PFSK-1 (cell line): ENCODE data around the gene LANCL2.

Experiments used
- FOXP2 ChIP-seq: optimal IDR thresholded peaks from 2 replicates; pipeline ENCODE3; 2011; ENCODE audit warnings: borderline replicate concordance, control low read depth, inconsistent platforms; ENCODE audit not compliant: insufficient read depth; ENCODE audit errors: extremely low read length, extremely low read depth
- POLR2AphosphoS5 ChIP-seq: IDR thresholded peaks from 2 replicates; pipeline ENCODE4 v1.6.1; 2012; ENCODE audit warnings: low read depth, mild to moderate bottlenecking, control low read depth, low read length, moderate library complexity
- SIN3A ChIP-seq: IDR thresholded peaks from 2 replicates; pipeline ENCODE4 v1.6.1; 2012; ENCODE audit warnings: mild to moderate bottlenecking, low read length, moderate library complexity, borderline replicate concordance; ENCODE audit not compliant: insufficient read depth
- TAF1 ChIP-seq: IDR thresholded peaks from 2 replicates; pipeline ENCODE4 v1.6.1; 2012; ENCODE audit warnings: low read length, control low read depth, borderline replicate concordance; ENCODE audit not compliant: insufficient read depth
- TF ChIP-seq, protein P1 (sequence below), 2 experiments: IDR thresholded peaks; 2 replicates each; pipeline versions ENCODE4 v1.6.1 to v1.8.0; 2011 to 2012; ENCODE audit warnings: low read depth in 2 of 2, low read length in 2 of 2, control low read depth in 1 of 2, inconsistent platforms in 1 of 2, mild to moderate bottlenecking in 1 of 2, moderate library complexity in 1 of 2; ENCODE audit not compliant: insufficient read depth in 1 of 2

The LANCL2 gene

DNA sequence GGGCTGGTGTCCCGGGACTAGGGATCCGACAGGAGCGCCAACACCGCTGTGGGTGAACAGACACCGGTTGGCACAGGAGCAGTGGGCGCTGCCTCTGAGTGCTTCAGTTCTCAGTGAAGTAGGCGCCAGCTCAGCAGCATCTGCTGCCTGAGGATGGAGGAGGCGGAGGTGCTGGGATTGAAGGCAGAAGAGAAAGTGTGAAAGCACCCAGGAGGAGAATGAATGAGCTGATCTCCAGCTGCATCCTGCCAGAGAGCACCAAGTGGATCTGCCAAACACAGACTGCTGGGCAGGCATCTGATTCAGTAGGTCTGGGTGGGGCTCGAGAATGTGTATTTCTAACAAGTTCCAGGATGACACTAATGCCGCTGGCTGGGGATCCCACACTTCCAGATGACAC, 74.5 kb downstream of the LANCL2 start:
- TF ChIP-seq POLR2AphosphoS5, result no peak
- no peak for TF ChIP-seq SIN3A
- TF ChIP-seq TAF1, result no peak
- no peak for TF ChIP-seq FOXP2
- TF ChIP-seq, protein P1, sequence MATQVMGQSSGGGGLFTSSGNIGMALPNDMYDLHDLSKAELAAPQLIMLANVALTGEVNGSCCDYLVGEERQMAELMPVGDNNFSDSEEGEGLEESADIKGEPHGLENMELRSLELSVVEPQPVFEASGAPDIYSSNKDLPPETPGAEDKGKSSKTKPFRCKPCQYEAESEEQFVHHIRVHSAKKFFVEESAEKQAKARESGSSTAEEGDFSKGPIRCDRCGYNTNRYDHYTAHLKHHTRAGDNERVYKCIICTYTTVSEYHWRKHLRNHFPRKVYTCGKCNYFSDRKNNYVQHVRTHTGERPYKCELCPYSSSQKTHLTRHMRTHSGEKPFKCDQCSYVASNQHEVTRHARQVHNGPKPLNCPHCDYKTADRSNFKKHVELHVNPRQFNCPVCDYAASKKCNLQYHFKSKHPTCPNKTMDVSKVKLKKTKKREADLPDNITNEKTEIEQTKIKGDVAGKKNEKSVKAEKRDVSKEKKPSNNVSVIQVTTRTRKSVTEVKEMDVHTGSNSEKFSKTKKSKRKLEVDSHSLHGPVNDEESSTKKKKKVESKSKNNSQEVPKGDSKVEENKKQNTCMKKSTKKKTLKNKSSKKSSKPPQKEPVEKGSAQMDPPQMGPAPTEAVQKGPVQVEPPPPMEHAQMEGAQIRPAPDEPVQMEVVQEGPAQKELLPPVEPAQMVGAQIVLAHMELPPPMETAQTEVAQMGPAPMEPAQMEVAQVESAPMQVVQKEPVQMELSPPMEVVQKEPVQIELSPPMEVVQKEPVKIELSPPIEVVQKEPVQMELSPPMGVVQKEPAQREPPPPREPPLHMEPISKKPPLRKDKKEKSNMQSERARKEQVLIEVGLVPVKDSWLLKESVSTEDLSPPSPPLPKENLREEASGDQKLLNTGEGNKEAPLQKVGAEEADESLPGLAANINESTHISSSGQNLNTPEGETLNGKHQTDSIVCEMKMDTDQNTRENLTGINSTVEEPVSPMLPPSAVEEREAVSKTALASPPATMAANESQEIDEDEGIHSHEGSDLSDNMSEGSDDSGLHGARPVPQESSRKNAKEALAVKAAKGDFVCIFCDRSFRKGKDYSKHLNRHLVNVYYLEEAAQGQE (IDR thresholded peaks at IDR 0.05; ENCODE audit: insufficient read depth in 1 of 2, low read depth in 2 of 2, low read length in 2 of 2), result no peak

DNA sequence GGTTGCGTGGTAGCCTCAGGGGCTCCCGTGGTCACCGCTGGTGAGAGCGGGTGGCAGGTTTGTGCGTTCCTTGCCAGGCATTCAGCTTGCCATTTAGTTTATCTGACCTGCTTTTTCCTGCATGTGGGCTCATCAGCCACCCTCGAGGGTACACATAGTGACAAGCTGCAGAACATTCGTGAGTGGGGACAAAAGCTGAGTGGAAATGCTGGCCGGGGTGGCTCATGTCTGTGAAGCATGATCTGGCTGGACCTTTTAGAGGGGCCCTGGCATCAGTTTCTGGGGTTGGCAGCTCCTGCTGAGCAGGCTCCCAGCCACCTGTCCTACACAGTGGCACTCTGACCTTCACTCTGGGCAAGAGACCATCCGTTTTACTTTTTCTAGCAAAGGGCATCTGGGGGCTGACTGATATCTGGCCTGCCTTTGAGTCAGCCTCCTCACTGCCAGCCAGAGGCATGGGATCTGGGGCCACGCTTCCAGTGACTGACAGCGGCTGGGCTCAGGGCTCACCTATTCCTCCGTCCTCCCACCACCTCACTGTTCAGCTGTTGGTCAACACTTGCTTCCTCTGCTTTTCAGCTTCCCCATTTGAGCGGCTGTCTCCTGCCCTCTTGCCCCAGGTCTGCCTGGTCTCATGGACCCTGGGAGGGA, 75.0 kb downstream of the LANCL2 start:
- no peak for TF ChIP-seq FOXP2
- no peak for TF ChIP-seq TAF1
- TF ChIP-seq, protein P1 (IDR thresholded peaks at IDR 0.05; ENCODE audit: insufficient read depth in 1 of 2, low read depth in 2 of 2, low read length in 2 of 2), result no peak
- TF ChIP-seq SIN3A, result no peak
- TF ChIP-seq POLR2AphosphoS5, result no peak

DNA sequence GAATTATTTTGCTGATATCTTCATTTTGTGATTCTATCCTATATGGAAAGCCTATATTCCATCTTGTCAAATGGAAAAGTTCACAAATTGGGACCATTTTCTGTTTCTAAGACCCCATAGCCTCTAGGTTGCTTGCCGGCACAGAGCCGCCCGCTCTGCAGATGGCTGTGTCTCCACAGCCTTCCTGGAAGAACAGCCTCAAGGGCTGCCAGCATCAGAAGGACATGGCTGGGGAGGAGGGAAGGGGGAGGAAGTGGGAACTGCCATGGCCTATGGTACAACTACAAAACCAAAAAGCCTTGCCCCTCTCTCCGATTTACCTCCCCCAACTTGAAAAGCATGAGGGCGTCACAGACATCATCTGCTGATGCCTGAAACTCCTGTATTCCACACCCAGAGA, 75.9 kb downstream of the LANCL2 start:
- TF ChIP-seq TAF1, result no peak
- TF ChIP-seq SIN3A, result no peak
- TF ChIP-seq FOXP2, result no peak
- no peak for TF ChIP-seq POLR2AphosphoS5
- TF ChIP-seq, protein P1 (IDR thresholded peaks at IDR 0.05; ENCODE audit: insufficient read depth in 1 of 2, low read depth in 2 of 2, low read length in 2 of 2), result no peak

DNA sequence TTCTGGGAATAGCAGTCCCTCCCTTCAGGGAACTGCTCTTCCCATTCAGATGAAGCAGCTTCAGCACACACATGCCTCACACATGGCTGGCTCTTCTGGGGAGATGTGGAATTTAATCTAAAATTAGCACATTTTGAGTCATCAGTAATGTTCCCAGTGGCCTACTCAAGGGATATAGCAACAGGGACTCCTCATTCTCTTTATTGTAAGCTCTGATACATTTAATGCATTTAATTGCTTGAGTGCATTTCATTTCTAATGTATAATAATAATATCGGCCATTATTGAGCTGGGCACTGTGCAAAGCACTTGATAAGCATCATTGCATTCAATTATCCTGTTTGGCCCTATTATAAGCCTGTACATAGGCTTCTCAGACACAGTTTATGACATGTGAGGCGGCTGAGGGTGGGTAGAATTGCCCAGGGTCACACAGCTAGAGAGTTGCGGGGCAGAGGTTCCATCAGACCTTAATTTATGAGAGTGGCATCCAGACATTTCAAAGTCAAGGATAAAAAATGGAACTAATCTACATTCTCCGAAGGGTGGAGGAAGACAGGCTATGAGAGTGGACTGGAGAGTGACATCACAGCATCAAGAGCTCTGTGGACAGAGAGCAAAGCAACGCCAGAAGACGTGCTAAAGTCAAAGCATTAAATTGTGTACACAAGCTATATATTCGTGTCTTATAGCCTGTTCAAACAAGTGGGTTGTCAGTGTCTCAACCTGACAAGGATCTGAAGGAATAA, 76.8 kb downstream of the LANCL2 start:
- TF ChIP-seq FOXP2, result no peak
- TF ChIP-seq, protein P1 (IDR thresholded peaks at IDR 0.05; ENCODE audit: insufficient read depth in 1 of 2, low read depth in 2 of 2, low read length in 2 of 2), result no peak
- no peak for TF ChIP-seq POLR2AphosphoS5
- no peak for TF ChIP-seq TAF1
- no peak for TF ChIP-seq SIN3A

DNA sequence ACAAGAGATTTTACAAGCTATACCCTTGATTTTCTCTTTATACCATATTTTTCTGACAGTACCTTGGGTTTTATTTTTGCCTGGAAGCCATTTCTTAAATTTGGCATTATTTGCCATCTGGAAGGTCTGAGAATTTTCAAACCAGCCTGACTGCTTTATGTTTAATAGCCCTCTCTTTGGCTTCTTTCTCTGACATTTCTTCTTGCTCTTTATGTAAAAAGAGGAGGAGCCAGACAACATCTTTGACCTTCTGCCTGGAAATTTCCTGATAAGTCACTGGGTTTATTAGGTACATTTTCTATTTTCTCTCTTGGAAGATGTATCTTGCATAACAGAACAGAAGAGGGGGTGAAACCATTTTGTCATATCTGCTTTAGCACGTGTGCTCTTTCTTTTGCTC, 79.6 kb downstream of the LANCL2 start:
- TF ChIP-seq POLR2AphosphoS5 (no peak), TAF1 (no peak), SIN3A (no peak), FOXP2 (no peak)
- TF ChIP-seq, protein P1 (IDR thresholded peaks at IDR 0.05; ENCODE audit: insufficient read depth in 1 of 2, low read depth in 2 of 2, low read length in 2 of 2), result no peak
